GM18499 (cell line): Measurements from ENCODE around the gene FEM1C.

Experiments
- ATAC-seq: cut with Tn5 transposase; IDR thresholded peaks from one replicate; pipeline ENCODE4 v1.9.1; 2021; ENCODE audit warnings: moderate number of reproducible peaks; ENCODE audit not compliant: insufficient read depth, unreplicated experiment

FEM1C gene

DNA sequence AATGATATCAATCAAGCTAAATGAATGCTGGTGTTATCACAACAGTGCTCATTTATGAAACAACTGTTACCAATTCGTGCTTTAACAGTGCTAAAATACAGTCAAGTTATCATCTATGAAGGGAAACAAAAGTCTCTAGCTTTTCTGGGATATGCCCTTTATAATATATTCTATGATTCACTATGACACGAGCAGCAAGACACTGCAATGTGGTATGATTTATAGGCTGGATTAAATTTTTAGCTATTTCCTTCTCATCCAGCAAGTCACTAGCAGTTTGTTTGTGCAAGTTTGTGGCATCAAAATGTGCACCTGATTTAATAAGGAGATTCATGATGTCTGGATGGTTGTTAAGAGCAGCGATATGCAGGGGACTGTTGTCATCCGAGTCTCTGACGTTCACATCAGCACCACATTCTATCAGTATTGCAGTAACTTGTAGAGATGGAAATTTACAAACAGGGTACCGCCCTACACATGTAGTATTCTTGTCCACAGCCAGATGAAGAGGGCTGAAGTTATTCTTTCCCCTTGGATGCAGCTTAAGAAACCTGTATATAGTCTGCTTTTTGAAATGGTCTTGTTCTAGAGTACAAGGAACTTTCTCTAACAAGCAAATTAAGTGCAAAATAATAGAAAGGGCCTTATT lies 20.3 kb downstream of the FEM1C start:
- ATAC-seq, result no peak

- no peak for ATAC-seq
Measured at GRCh38 chr5:115522832-115523403, 21.7 kb downstream of the FEM1C start.

DNA sequence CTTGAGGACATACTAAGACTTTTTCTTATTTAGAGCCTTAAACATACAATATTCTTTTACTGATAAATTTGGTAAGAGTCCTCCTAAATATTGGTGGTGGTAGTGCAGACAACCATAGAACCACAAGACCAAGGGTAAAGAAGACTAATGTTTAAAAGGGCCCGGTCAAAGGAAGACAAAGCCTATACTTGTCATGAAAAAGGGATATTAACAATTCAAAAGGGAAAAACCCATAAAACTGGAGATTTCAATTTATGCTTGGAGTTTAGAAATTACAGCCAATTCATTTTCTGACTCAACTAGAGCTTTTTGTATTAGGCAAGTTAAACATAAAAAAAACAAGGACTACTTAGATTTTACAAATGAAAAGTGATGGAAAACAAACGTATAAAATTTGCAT lies 24.4 kb downstream of the FEM1C start:
- no peak for ATAC-seq

DNA sequence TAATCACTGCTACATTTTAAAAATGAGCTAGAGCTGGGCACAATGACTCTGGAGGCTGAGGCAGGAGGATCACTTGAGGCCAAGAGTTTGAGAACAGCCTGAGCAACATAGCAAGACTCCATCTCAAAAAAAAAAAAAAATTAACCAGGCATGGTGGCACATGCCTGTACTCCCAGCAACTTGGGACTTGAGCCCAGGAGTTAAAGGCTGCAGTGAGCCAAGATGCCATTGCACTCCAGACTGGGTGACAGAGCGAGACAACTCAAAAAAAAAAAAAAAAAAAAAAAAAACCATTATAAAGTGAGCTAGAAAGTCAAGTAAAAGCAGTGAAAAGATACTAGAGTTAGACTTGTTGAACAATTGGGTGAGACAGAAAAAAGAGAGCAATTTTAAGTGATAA lies 28.2 kb downstream of the FEM1C start:
- ATAC-seq, result no peak

DNA sequence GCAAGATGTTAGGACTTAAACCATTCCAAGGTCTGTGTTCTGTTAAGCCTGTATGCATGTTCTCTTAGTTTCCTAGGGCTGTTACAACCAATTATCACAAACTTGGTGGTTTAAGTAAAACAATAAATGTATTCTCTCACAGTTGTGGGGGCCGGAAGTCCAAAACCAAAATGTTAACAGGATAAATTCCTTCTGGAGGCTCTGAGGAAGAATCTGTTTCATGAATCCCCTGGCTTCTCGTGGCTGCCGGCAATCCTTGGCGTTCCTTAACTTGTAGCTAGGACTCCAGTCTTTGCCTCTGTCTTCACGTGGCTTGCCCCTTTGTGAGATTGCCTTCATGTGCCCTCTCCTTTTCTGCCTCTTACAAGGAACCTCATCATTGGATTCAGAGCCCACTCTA lies 30.4 kb downstream of the FEM1C start:
- no peak for ATAC-seq

GRCh38 chr5:115511632-115512031 lies 32.9 kb downstream of the FEM1C start:
- no peak for ATAC-seq

DNA sequence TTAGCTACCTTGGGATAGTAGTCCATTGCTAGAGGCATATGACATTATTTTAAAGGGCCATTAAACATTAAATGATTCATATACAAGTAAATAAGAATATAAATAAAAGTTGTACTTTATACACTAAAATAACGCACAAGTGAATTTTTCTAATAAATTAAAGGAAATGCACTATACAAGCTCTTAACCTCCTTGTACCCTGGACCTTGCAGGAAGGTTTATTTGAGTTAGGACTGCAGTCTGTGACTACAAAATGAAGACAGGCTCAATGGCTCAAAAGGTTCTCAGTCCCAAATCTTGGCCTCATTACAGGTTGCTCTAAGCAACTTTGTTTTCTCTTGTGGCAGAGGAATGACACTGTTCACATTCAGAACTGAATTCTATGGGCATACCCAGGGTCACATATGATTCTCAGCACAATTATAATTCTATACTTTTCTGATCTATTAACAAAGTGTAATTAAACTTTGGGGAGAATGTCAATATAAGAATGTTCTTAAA lies 34.4 kb downstream of the FEM1C start:
- no peak for ATAC-seq

- no peak for ATAC-seq
Measured at GRCh38 chr5:115509547-115509946, 35.0 kb downstream of the FEM1C start.

DNA sequence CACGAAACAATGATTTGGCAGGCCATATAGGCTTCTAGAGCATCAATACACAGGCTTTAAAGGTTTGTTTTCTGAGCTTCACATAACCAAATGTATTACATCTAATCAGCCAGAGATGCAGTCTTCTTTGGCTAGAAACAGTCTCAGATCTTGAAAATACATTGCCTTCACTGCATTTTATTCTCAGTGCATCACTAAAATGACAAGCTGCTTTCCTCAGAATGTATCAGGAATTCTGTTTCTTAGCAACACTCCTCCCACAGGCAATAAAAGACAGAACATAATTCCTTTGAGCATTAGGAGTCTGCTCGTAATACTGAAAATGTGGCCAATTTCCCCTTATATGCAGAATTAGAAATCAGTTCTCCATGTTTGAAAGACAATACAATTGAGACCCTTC lies 36.9 kb downstream of the FEM1C start:
- no peak for ATAC-seq

DNA sequence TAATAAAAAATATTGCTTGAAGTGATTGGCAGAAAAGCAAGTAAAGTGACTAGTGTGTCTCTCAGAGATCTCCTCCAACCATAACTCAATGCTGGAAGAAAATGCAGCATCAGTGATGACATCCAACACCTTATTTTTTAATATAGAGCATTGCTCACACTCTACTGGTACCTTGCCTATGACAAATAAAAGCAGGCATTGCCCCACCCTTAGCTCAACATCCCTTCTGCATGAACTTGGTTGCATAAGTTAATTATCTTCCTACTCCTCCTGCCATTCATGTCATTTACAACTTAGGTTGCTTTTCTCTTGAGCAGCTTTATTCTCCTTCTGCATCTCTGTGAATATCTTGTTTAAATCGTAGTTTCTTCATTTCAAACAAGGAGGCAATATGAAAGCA lies 41.2 kb downstream of the FEM1C start:
- no peak for ATAC-seq

DNA sequence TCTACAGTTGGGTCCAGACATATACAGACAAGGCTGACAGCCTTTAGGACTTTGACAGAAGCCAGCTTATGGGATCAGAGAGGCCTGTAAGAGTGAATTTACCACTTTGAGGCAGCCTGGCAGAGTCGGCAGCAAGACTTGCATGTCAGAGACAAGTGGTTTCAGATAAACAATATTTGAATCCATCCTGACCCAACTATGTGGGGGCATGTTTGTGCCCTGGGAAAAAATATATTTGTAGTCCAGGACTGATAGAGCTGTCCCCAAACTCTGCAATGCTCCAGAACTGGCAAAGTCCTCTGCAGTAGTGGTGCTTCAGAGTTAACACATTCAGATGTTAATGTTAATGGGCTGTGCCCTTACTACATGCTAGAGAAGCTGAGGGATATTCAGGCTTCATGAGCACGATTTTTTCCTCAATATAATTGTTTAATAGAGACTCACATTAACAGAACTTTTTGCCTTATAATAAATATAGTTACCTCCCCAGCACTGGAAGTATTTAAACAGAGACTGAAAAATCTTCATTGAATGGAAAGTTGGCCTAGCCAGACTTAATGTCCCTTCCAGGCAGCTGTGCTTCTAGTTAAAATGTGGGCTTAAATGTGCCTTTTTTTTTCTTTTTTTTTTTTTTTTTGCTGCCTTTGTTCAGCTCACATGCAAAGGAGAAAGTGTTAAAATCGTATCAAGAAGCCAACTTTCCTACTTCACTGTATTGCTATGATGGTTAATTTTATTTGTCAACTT lies 42.9 kb downstream of the FEM1C start:
- ATAC-seq, result no peak

GRCh38 chr5:115500225-115500624 lies 44.4 kb downstream of the FEM1C start:
- ATAC-seq, result no peak

DNA sequence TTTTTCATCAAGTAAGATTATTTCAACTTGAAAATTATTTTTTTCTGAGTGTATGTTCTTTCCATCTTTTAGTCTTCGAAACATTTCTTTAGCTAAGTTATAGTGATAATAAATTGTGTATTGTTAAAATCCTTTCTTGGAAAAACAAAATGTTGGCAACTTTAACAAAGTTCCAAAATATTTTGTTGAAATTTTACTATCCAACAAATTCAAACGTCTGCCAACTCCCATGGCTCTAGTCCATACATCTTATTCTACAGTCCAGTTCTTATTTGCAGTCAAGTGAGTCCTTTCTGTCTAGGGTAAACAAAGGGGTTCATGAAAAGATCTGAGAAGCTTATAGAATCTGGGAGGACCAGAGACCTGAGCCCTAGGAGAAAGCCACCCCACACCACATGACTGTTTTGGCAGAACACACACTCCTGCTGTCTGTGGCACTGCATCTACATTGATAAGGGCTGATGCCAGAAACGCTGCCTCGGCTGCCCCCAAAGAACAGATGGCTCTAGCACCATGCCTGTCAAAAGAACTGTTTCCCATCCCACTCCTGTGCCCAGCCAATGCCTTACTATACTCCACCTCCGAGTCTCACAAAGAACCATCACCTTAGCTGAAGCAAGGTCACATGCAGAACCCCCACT lies 47.5 kb downstream of the FEM1C start:
- ATAC-seq, result no peak

DNA sequence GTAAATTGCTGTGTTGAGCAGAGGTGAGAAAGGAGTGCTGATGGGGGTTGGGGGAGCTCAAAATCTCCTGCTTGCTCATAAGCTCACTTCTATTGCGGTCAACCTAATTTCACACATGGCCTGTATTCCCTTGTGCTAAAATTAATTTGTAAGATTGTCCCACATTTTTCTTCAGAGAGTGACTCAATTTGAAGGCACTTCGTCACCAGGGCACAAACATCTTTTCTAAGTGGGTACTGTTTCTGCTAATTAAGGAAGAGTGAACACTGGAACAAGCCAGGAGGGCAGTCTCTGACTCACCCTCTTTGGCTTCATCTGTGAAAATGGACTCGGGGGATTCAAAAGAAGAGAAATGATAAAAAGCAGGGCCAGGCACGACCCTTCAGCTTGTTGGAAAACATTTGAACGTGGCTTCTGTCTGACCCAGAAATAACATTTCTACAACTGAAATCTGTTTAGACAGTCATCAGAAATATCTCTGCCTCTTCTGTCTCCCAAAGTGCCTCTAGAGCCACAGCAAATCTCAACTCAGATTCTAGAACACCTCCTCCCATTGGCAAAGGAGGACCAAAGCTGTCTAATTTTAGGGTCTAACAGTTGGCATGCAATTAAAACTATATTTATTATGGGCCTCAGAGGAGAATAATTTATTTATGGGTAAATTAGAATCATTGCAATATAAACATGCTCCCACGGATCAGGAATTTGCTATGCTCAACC lies 49.8 kb downstream of the FEM1C start:
- no peak for ATAC-seq

GRCh38 chr5:115490596-115490995 lies 54.0 kb downstream of the FEM1C start:
- no peak for ATAC-seq

DNA sequence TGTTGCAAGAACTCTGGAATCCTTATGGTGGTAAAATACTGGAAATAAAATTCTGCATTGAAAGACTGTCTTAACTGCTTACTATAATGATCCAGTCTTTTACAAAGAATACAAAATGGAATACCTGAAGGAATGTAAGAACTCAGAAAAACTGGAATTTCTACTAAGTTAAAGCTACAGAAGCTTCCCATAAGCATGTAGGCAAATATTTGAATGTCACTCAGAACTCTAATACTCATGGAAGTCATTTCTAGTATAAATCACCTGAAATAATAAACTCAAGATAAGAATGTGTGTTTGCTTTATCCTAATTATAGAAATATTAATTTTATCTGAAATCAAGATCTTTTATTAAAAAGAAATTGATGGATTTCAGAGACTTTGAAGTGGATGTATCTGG lies 54.8 kb downstream of the FEM1C start:
- ATAC-seq, result no peak

DNA sequence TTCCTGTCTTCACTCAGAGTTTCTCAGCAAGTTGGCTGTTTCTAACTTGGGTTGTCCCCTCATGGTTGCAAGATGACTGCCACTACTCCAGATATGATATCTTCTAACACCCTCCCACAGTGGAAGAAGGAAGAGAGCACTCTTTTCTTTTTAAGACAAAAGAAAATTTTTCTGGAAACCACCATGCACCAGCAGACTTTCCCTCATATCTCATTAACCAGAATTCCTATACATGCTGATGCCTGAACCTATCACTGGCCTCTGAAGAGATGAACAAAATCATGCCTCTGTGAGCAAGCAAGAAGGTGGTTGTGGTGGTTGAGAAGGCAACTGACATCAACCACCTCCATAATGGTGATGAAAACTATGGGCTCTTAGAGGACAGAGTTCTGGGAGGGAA lies 56.8 kb downstream of the FEM1C start:
- ATAC-seq, result no peak

DNA sequence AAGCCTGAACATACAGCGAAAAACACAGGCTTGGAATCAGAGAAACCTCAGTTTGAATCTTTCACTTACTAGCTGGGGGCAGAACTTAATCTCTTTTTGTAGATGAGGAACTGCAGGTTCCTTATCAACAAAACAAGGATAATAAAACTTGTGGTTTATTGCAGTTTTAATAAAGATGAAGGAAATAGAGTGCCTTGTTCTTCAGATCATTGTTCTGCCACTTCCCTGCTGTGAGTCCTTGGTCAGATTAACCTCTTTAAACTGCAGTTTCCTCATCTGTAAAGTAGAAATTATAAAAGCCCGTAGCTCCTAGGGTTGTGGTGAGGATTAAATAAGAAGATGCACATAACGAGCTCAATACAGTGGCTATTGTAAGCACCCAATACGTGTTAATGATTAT lies 57.4 kb downstream of the FEM1C start:
- no peak for ATAC-seq

- no peak for ATAC-seq
Measured at GRCh38 chr5:115486728-115487127, 57.8 kb downstream of the FEM1C start.

- ATAC-seq, result no peak
Measured at GRCh38 chr5:115484368-115484767, 60.2 kb downstream of the FEM1C start.

GRCh38 chr5:115480900-115481299 lies 63.7 kb downstream of the FEM1C start:
- ATAC-seq, result no peak
